ENCODE measurements around the gene SMOC2. TPM values are rescaled to one million over a fixed set of nuclear protein-coding genes. Genes with fewer than 3 reads are reported as not detected.

SMOC2 gene
- polyA plus RNA-seq, 3 donors = not detected

DNA sequence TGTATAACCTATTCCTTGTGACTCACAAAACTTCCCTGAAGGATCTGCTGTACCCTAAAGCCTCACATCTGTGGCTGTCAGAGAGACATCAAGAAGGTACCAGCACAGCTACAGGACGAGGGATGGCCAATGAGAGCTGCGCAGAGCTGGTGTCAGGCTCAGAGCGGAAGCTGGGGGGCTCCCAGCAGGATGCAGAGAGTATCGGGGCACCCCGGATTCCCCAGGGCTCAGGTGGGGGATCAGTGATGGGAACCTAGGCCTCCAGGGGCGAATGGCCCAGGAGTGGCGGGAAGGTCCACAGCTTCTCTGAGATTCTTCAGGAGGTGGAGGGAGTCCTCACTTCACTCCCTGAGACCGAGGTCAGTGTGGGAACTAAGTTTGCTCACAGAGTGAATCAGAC is 30.9 kb upstream of the SMOC2 start:
- no peaks in the 10 kb centered on the region for H3K36me3 ChIP-seq (replicated peaks in 1 of 2; ENCODE audit: control insufficient read depth in 1 of 2, insufficient read depth in 2 of 2, low read length in 2 of 2)
- no peaks in the 10 kb centered on the region for H3K27me3 ChIP-seq (ENCODE audit: control insufficient read depth in 2 of 2, insufficient read depth in 2 of 2, low read length in 2 of 2)
- no peak overlapping the region for H3K4me2 ChIP-seq (replicated peaks; ENCODE audit: extremely low read depth, low read length, poor library complexity, severe bottlenecking)
- peaks cover 3 to 11% (median 7%) of the 10 kb centered on the region in 7 donors for H3K9me3 Mint-ChIP-seq
- H3K27ac ChIP-seq (ENCODE audit: low read depth in 1 of 2, low read length in 2 of 2) = no peak overlapping the region
- H3K4me1 Mint-ChIP-seq = no peaks in the 10 kb centered on the region
- no peaks in the 10 kb centered on the region for H3K79me2 ChIP-seq (ENCODE audit: insufficient read depth, low read length)
- intact Hi-C loops (cut with micrococcal nuclease) = no loop called here
- peaks cover 0 to 4% (median 2%) of the 10 kb centered on the region in 3 donors for H3K27me3 Mint-ChIP-seq (ENCODE audit: low read depth in 3 of 3)
- no peaks in the 10 kb centered on the region for H3K36me3 Mint-ChIP-seq
- no peak for DNase-seq
- no peaks in the 10 kb centered on the region for H4K20me1 ChIP-seq (ENCODE audit: insufficient read depth, low read length)
- H3K4me3 ChIP-seq (replicated peaks in 1 of 3; ENCODE audit: low read depth in 2 of 3, low read length in 3 of 3) = no peak overlapping the region
- no peak overlapping the region for H2AFZ ChIP-seq (ENCODE audit: insufficient read depth, low read depth, low read length, poor library complexity, severe bottlenecking)
- H3K9ac ChIP-seq (ENCODE audit: insufficient read depth, low read length, poor library complexity, severe bottlenecking) = no peak overlapping the region
- peaks cover 0 to 4% of the 10 kb centered on the region in 2 donors for H3K9me3 ChIP-seq (replicated peaks in 1 of 2; ENCODE audit: control insufficient read depth in 1 of 2, insufficient read depth in 1 of 2, low read length in 2 of 2)
- TF ChIP-seq, protein P1, sequence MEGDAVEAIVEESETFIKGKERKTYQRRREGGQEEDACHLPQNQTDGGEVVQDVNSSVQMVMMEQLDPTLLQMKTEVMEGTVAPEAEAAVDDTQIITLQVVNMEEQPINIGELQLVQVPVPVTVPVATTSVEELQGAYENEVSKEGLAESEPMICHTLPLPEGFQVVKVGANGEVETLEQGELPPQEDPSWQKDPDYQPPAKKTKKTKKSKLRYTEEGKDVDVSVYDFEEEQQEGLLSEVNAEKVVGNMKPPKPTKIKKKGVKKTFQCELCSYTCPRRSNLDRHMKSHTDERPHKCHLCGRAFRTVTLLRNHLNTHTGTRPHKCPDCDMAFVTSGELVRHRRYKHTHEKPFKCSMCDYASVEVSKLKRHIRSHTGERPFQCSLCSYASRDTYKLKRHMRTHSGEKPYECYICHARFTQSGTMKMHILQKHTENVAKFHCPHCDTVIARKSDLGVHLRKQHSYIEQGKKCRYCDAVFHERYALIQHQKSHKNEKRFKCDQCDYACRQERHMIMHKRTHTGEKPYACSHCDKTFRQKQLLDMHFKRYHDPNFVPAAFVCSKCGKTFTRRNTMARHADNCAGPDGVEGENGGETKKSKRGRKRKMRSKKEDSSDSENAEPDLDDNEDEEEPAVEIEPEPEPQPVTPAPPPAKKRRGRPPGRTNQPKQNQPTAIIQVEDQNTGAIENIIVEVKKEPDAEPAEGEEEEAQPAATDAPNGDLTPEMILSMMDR (IDR thresholded peaks at IDR 0.05) = no peak
- 93% methylated on average over 6 of the region's 8 CpGs for WGBS (ENCODE audit: insufficient coverage)
- no peak overlapping the region for H3K27ac Mint-ChIP-seq
- no peaks in the 10 kb centered on the region for H3K4me1 ChIP-seq (ENCODE audit: control insufficient read depth in 1 of 2, insufficient read depth in 2 of 2, low read length in 2 of 2)
- H3K4me3 Mint-ChIP-seq = no peak overlapping the region

DNA sequence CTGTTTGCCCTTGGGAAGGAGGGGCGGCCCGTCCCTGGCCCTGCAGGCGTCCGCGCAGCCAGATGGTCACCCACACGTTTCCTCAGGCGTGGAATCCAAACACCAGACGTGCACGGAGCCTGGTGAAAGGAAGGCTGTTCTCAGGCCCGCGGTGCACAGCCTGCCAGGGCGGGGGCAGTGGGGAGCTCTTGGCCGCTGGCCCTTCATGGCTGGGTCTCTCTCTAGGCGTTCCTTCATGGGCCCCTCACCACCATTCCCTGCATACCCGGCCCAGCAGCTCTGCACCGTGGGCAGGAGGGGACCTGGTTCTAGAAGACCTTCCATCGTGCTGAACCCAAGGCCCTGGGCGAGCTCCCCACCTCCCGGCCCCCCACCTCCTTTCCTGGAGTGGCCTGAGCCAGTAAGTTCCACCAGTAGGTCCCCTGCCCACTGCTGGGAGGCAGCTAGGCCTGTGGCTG is 30.4 kb upstream of the SMOC2 start:
- Mint-ChIP-seq H3K27me3 (ENCODE audit: low read depth in 3 of 3) (peaks cover 1 to 3% (median 3%) of the 10 kb centered on the region in 3 donors), H3K9me3 (peaks cover 3 to 11% (median 7%) of the 10 kb centered on the region in 7 donors), H3K36me3 (no peaks in the 10 kb centered on the region), H3K4me3 (no peak overlapping the region), H3K4me1 (no peaks in the 10 kb centered on the region), H3K27ac (no peak overlapping the region)
- Histone ChIP-seq H3K27ac (ENCODE audit: low read depth in 1 of 2, low read length in 2 of 2) (no peak overlapping the region), H2AFZ (ENCODE audit: insufficient read depth, low read depth, low read length, poor library complexity, severe bottlenecking) (no peak overlapping the region), H3K4me2 (replicated peaks; ENCODE audit: extremely low read depth, low read length, poor library complexity, severe bottlenecking) (no peak overlapping the region), H3K9ac (ENCODE audit: insufficient read depth, low read length, poor library complexity, severe bottlenecking) (no peak overlapping the region), H4K20me1 (ENCODE audit: insufficient read depth, low read length) (no peaks in the 10 kb centered on the region), H3K9me3 (replicated peaks in 1 of 2; ENCODE audit: control insufficient read depth in 1 of 2, insufficient read depth in 1 of 2, low read length in 2 of 2) (peaks cover 0 to 4% of the 10 kb centered on the region in 2 donors), H3K79me2 (ENCODE audit: insufficient read depth, low read length) (no peaks in the 10 kb centered on the region), H3K36me3 (replicated peaks in 1 of 2; ENCODE audit: control insufficient read depth in 1 of 2, insufficient read depth in 2 of 2, low read length in 2 of 2) (no peaks in the 10 kb centered on the region), H3K4me1 (ENCODE audit: control insufficient read depth in 1 of 2, insufficient read depth in 2 of 2, low read length in 2 of 2) (no peaks in the 10 kb centered on the region), H3K4me3 (replicated peaks in 1 of 3; ENCODE audit: low read depth in 2 of 3, low read length in 3 of 3) (no peak overlapping the region), H3K27me3 (ENCODE audit: control insufficient read depth in 2 of 2, insufficient read depth in 2 of 2, low read length in 2 of 2) (no peaks in the 10 kb centered on the region)
- intact Hi-C loops (cut with micrococcal nuclease) = no loop called here
- TF ChIP-seq, protein P1 (IDR thresholded peaks at IDR 0.05) = no peak
- DNase-seq = no peak
- 91% methylated on average over 18 of the region's 19 CpGs for WGBS (ENCODE audit: insufficient coverage)

Data from CD14-positive monocyte (primary cell).